Osteoblast (primary cell): Measurements from ENCODE around the gene HSPBAP1. TPM values are rescaled to one million over a fixed set of nuclear protein-coding genes. Genes with fewer than 3 reads are reported as not detected.

Experiments used
- DNase-seq: peaks from one replicate; pipeline ENCODE4 v3.0.0; 2011; ENCODE audit warnings: low spot score, mixed read lengths; ENCODE audit not compliant: insufficient read length; ENCODE audit errors: missing footprints
- H2AFZ ChIP-seq: 2 replicates; pipeline ENCODE4 v1.6.0; 2011; ENCODE audit warnings: mild to moderate bottlenecking, low read length
- H3K27ac ChIP-seq: 2 replicates; pipeline ENCODE4 v1.5.1; 2011; ENCODE audit warnings: mild to moderate bottlenecking, low read depth, low read length, moderate library complexity
- H3K27me3 ChIP-seq: 2 replicates; pipeline ENCODE4 v1.6.0; 2012; ENCODE audit warnings: mild to moderate bottlenecking, control low read depth, inconsistent platforms, low read length, moderate library complexity; ENCODE audit not compliant: insufficient read depth
- H3K36me3 ChIP-seq: 2 replicates; pipeline ENCODE4 v1.5.1; 2011; ENCODE audit warnings: mild to moderate bottlenecking, low read length, control low read depth, moderate library complexity; ENCODE audit not compliant: insufficient read depth
- H3K4me1 ChIP-seq: 2 replicates; pipeline ENCODE4 v1.5.1; 2011; ENCODE audit warnings: mild to moderate bottlenecking, low read length, control low read depth, moderate library complexity; ENCODE audit not compliant: insufficient read depth
- H3K4me2 ChIP-seq: 2 replicates; pipeline ENCODE4 v1.6.0; 2011; ENCODE audit warnings: mild to moderate bottlenecking, low read length; ENCODE audit not compliant: insufficient read depth
- H3K4me3 ChIP-seq: fragments of 200-600 bp; sonication (generic); 3 replicates; pipeline ENCODE4 v1.5.1; 2012; ENCODE audit warnings: mild to moderate bottlenecking, low read length, inconsistent platforms; ENCODE audit not compliant: insufficient read depth
- H3K79me2 ChIP-seq: 2 replicates; pipeline ENCODE4 v1.6.0; 2012; ENCODE audit warnings: mild to moderate bottlenecking, low read length, control low read depth, inconsistent platforms; ENCODE audit not compliant: insufficient read depth
- H3K9me3 ChIP-seq: 2 replicates; pipeline ENCODE4 v1.5.1; 2011; ENCODE audit warnings: low read depth, low read length, control low read depth
- H4K20me1 ChIP-seq: 2 replicates; pipeline ENCODE4 v1.6.0; 2012; ENCODE audit warnings: mild to moderate bottlenecking, low read length, control low read depth; ENCODE audit not compliant: insufficient read depth
- total RNA-seq: library from RNA; depleted of rRNA; stranded (reverse); fragments of >200 nt; gene quantifications from 2 replicates; pipeline ENCODE4 v1.2.3, GENCODE V29; 2012
- TF ChIP-seq, protein P1 (sequence below): IDR thresholded peaks from 2 replicates; pipeline ENCODE4 v1.5.1; 2011; ENCODE audit warnings: mild to moderate bottlenecking, low read depth, low read length, moderate library complexity; ENCODE audit errors: extremely low read depth

HSPBAP1 gene
- total RNA-seq, 1 donor = 13.8 TPM

GRCh38 chr3:122728756-122729514 is 64.7 kb downstream of the HSPBAP1 start:
- no peaks in the 10 kb centered on the region for H3K79me2 ChIP-seq
- H3K4me3 ChIP-seq = no peak overlapping the region
- DNase-seq = no peak
- H3K36me3 ChIP-seq = no peaks in the 10 kb centered on the region
- no peaks in the 10 kb centered on the region for H4K20me1 ChIP-seq
- no peaks in the 10 kb centered on the region for H3K9me3 ChIP-seq
- no peak overlapping the region for H3K27ac ChIP-seq
- no peak overlapping the region for H3K4me2 ChIP-seq
- TF ChIP-seq, protein P1, sequence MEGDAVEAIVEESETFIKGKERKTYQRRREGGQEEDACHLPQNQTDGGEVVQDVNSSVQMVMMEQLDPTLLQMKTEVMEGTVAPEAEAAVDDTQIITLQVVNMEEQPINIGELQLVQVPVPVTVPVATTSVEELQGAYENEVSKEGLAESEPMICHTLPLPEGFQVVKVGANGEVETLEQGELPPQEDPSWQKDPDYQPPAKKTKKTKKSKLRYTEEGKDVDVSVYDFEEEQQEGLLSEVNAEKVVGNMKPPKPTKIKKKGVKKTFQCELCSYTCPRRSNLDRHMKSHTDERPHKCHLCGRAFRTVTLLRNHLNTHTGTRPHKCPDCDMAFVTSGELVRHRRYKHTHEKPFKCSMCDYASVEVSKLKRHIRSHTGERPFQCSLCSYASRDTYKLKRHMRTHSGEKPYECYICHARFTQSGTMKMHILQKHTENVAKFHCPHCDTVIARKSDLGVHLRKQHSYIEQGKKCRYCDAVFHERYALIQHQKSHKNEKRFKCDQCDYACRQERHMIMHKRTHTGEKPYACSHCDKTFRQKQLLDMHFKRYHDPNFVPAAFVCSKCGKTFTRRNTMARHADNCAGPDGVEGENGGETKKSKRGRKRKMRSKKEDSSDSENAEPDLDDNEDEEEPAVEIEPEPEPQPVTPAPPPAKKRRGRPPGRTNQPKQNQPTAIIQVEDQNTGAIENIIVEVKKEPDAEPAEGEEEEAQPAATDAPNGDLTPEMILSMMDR = no peak
- no peaks in the 10 kb centered on the region for H3K4me1 ChIP-seq
- H2AFZ ChIP-seq = no peak overlapping the region
- no peaks in the 10 kb centered on the region for H3K27me3 ChIP-seq

DNA sequence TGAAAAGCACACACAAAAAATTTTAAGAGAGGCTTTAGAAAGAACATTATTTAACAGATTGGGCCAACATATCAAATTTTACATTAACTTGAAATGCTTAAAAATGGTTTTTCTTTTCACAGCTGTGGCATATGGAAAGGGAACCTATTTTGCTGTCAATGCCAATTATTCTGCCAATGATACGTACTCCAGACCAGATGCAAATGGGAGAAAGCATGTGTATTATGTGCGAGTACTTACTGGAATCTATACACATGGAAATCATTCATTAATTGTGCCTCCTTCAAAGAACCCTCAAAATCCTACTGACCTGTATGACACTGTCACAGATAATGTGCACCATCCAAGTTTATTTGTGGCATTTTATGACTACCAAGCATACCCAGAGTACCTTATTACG is 65.4 kb downstream of the HSPBAP1 start:
- TF ChIP-seq, protein P1 = no peak
- no peak overlapping the region for H3K4me3 ChIP-seq
- no peaks in the 10 kb centered on the region for H3K79me2 ChIP-seq
- no peaks in the 10 kb centered on the region for H3K27me3 ChIP-seq
- no peak overlapping the region for H2AFZ ChIP-seq
- H3K9me3 ChIP-seq = no peaks in the 10 kb centered on the region
- no peaks in the 10 kb centered on the region for H4K20me1 ChIP-seq
- no peak overlapping the region for H3K4me2 ChIP-seq
- no peaks in the 10 kb centered on the region for H3K36me3 ChIP-seq
- H3K4me1 ChIP-seq = no peaks in the 10 kb centered on the region
- DNase-seq = no peak
- no peak overlapping the region for H3K27ac ChIP-seq

DNA sequence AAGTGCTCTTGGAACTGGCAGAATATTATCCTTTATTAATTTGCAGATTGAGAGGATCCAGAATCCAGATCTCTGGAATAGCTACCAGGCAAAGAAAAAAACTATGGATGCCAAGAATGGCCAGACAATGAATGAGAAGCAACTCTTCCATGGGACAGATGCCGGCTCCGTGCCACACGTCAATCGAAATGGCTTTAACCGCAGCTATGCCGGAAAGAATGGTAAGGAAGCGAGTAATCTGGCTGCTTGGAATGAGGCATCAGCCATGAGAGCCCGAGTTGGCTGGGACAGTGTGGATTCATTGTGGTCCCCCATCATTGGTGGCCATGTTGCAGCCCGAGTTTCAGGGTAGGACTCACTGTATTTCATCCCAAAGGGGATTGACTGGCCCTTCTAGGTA is 65.9 kb downstream of the HSPBAP1 start:
- Histone ChIP-seq H2AFZ (no peak overlapping the region), H3K27me3 (no peaks in the 10 kb centered on the region), H3K36me3 (no peaks in the 10 kb centered on the region), H3K4me2 (no peak overlapping the region), H3K4me3 (no peak overlapping the region), H3K79me2 (no peaks in the 10 kb centered on the region), H3K4me1 (no peaks in the 10 kb centered on the region), H3K9me3 (no peaks in the 10 kb centered on the region), H3K27ac (no peak overlapping the region), H4K20me1 (no peaks in the 10 kb centered on the region)
- peak; percentile 44 for DNase-seq
- TF ChIP-seq, protein P1 = no peak

DNA sequence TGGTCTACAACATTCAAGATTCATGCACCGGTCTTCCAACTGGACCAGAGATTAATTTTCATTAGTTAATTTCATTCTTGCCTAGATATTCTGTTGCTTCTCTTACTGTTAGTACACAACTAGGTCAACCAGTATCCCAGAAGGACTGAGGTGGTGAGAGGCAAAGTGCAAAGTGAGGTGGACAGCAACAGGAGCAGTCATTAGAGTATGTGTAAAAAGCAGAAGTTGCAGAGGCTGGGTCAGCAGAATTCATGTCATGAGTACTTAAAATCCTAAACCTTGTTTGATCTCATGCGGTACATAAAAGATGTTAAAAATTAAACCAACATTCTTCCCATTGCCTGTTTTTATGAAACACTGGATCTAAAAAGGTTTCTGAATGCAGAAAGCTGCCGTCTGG is 66.3 kb downstream of the HSPBAP1 start:
- H3K79me2 ChIP-seq = no peaks in the 10 kb centered on the region

More for the DNA sequence above, 66.3 kb downstream of the HSPBAP1 start:
- Histone ChIP-seq H3K27me3 (no peaks in the 10 kb centered on the region), H3K4me2 (no peak overlapping the region), H3K4me3 (no peak overlapping the region), H3K36me3 (no peaks in the 10 kb centered on the region), H3K4me1 (no peaks in the 10 kb centered on the region), H2AFZ (no peak overlapping the region), H3K27ac (no peak overlapping the region), H3K9me3 (no peaks in the 10 kb centered on the region), H4K20me1 (no peaks in the 10 kb centered on the region)
- DNase-seq = no peak
- TF ChIP-seq, protein P1 = no peak
